GOT3 (cell line): Measurements from ENCODE around the gene FAM163A.
"Not testable (repeated sequence)": the region's sequence is repeated elsewhere in the genome, so short reads cannot be mapped to it uniquely, and the experiment has no call there.

ENCODE experiments used
- DNase-seq: peaks from one replicate; lab custom pipeline; 2025; ENCODE audit warnings: mixed read lengths; lab: John Stamatoyannopoulos, UW

The FAM163A gene

DNA sequence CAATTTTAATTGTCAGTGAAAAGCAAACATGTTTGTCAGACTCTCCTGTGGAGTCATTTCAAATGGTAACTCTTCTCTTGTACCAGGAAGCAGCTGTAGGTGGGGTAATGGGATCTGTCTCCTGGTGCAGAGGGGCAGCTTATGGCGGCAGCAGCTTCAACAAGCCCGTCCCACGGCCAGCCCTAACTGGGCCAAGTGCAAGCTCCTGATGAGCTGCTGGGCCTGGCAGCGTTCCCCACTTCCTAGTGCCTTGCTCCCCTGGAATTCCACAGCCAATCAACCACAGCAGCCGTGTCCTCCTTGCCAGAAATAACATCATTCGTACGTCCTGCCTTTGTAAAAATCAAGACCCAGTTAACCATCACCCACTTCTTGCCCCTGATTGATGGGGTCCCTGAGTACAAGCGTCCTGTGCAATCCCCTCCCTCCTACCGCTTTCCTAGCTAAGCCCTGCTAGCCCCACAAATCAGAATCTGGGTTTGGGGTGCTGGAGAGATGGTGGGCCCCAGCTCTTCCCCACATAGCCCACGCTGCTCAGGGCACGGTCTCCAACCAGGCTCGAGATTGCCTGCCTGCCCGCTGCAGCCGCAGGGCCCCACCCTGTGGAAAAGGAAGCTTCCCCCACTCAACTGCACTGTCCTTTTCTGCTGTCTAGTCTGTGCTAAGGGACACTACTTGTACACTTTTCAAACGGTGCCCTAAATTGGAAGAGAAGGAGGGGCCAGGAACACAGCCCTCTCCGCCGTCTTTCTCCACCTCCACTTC is 73.3 kb downstream of the FAM163A start:
- no peak for DNase-seq

DNA sequence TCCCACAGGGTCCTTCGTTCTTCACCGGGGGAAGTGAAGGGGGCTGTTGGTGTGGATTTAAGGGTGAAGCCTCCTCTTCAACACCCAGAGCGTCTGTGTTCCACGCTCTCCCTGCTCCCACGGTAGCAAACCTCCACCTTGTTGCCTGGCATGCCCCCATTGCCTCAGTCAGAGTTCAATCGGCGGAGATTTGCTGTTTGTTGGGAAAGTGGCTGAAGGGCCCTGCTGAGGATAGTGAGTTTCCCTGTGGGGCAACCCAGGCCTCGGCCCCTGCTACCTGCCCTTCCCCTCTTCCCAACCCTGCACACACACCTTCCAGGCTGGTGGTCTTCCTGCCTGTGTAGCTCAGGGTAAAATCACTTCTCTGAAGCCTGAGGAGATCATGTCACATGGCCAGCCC is 74.0 kb downstream of the FAM163A start:
- DNase-seq, result no peak

DNA sequence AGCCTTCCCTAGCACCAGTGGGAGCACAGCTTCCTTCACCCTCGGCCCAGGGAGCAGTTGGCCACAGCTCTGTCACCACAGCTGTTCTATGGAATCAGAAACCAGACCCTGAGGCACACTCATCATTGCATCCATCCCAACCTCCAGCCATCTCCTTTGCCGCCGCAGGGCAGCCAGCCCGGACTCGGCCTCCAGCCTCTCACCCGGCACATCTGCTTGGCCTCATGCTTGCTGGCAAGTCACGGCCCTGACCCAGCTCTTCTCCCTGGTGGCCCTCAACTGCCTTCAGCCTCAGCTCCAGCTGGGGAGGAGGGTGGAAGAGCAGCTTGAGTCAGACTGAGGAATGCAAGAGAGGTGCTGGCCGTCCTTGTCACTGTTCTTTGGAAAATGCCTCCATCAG is 74.7 kb downstream of the FAM163A start:
- DNase-seq, result peak; percentile 30

DNA sequence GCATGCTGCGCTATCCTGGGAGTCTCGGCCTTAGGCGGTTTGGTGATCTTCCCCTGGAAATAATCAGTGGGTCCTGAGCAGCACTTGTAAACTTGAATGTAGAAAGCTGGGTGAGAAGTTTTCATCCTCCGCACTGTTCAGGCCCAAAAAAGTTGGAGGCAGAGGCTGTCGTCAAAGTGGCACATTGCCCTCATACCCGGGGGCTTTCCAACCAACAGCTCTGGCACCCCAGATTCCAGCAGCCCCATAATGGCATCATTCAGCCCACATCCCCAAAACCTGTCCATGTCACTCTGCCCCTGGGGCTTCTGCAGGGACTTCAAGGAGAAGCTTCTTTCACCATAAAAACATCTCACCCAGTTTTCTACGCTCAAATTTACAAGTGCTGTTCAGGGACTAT is 75.2 kb downstream of the FAM163A start:
- DNase-seq, result no peak

DNA sequence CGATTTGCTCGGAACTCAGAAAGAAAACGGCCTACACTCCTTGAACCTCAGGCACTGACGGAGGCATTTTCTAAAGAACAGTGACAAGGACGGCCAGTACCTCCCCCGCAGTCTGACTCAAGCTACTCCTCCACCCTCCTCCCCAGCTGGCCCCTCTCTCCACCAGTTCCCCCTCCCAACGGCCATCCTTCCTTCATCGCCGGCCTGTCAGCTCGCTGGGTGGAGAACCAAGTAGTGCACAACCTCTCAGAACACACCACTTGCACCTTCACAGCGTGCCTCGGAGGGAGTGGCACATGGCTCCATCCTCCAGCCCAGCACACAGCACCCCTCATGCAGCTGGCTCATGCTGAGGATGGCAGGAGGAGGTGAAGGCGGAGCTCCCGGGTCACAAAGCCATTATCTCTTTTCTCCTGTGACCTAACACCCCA is 75.7 kb downstream of the FAM163A start:
- DNase-seq, result no peak

DNA sequence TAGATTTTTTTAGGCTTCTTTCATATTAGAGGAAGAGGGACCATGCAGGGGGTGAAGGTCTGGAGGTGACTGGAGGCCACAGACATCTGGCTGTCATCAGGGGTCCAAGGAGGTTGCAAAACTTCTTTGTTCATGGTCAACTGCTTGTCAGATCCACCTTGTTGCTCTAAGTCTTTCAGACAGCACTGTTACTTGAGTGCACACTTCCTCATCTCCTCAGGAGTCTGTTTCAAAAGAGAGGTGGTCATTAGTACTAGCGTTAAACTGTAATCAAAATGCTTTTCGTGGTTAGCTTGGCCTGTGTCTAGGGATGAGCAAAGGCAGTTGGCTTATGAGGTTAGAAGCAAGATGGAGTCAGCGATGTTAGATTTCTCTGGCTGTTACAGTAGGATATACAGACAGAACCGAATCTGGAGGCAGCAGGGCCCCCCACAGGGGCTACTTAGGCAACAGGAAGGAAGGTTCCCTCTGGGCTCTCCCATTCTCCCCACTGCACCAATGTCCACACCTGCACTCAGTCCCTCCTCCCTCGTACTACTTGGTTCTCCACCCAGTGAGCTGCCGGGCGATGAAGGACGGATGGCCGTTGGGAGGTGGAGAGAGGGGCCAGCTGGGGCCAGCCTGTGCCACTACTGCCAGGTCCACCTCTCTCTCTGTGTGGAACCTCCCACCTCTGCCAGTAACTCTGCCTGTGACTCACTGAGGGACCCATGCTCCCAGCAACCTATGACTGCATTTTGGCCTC is 77.3 kb downstream of the FAM163A start:
- DNase-seq, result no peak

DNA sequence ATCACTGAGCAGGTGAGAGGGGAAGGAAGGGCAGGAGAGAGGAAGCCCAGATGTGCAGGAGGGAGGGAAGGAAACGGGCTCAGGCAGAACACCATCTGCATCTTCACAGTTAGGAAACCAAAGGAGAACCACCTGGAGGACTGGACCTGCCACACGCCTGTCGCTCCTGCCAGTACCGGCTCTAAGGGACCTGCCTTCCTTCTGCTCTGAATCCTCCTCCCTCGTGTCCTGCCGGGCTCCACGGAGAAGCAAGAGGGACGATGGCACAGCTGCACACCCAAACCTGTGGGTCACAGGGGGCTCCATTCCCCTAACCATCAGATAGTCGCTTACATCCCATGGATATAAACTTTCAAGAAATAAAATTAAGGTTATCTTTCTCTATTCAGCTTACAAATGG is 78.4 kb downstream of the FAM163A start:
- DNase-seq, result no peak

DNA sequence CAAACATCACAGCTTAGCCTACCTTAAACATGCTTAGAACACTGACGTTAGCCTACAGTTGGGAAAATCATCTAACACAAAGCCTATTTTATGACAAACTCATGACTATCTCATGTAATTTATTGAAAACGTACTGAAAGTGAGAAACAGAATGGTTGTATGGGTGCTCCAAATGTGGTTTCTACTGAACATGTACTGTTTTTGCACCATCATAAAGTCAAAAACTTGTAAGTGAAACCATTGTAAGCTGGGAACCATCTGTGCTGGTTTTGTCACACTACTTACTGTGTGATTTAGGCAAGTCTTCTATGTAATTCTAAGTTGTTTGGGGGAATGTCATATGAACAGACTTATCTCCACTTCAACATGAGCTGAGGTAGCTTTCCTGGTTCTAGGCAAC is 79.0 kb downstream of the FAM163A start:
- DNase-seq, result no peak

DNA sequence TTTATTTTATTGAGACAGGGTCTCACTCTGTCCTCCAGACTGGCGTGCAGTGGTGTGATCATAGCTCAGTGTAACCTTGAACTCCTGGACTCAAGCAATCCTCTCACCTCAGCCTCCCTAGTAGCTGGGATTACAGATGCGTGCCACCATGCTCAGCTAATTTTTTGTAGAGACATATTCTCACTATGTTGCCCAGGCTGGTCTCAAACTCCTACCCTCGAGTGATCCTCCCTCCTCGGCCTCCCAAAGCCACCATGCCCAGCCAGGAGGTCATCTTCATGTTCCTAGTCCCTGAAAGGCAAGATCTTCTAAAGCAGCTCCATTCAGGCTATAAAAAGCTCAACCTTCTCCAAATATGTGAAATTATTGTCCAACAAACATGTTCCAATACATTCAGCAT is 80.6 kb downstream of the FAM163A start:
- no peak for DNase-seq

DNA sequence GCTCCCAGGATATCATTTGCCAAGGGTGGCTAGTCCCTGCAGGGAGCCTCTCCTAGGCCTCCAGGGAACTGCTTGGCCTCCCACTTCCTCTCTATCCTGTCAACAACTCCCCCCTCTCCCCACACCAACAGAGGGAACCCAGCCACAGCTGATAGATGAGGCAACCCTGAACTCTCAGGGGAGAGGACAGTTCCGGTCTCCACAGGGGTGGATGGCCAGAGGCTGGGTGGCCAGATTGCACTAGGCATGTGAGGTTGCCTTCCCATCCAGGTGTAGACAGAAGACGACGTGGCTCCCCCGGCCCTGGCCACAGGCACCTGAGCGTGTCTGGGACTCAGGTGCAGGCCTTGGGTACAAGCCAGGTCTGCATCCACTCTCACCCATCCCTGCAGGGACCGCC is 81.2 kb downstream of the FAM163A start:
- no peak for DNase-seq

DNA sequence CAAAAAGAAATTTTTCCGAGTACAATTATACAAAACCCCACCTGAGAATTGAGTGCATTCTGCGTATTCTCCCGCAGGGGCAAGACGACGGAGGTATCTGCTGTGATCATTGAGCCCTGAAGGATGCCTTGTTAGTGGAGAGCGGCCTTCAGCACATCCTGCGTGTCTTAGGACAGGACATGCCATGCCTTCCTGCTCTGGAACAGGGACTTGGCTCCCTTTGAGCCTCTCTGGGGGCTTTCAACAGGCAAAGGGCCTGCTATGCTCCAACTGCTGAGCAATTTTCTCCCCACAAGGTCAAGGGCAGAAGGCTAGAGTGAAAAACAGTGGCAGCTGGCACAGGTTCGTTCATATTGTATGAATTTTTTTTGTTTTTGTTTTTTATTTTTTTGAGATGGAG is 82.1 kb downstream of the FAM163A start:
- no peak for DNase-seq

DNA sequence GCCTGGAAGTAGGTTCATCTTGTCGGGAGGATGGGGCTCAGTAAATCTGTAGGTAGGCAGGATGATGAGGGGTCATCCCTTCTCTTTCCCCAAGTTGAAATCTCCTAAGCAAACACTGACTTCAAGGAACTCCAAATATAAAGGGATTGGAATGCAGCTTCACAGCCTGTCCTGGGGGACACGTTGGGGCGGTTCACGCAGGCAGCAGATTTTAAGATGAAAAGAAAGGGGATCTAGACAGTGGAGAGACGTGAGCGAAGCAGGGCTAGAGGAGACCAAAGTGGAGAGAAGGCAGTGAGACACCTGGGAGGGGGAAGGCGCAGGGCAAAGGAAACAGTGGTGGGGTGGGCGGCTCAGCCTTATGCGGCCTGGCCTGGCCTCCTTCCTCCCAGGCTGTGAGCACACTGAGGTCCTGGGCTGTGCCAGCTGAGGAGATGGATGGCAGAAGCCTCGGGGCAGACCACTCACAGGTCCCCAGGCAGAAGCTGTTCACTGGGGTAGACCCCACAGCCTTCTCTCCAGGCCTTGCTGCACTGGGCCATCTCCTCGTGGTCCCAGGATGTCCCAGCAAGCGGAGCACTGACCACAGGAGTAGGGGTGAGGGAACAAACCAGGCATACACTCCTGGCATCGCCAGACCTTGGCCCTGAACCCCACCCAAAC is 82.8 kb downstream of the FAM163A start:
- DNase-seq, result no peak

DNA sequence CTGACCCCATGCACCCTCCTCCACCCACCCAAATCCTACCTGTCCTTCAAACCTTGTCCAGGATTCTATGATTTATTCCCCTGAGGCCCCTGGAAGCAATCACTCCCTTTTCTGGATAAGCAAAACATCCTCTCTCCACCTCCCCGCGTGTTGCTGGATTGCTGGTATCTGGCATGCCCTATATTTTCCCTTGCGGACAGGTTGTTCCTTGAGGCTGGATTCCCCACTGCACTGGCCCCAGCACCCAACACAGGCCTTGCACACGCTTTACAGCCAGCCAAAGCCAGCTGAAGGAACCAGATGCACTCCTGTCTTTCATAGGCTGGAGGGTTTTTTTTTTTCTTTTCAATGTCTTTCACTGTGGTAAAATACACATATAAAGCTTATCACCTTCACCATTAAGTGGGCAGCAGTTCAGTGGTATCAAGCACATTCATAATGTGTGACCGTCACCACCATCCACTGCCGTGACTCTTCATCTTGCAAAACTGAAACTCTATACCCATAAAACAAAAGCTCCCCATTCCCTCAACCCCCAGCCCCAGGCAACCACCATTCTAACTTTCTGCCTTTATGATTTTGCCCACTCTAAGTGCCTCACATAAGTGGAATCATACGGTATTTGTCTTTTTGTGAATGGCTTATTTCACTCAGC is 83.7 kb downstream of the FAM163A start:
- no peak for DNase-seq

DNA sequence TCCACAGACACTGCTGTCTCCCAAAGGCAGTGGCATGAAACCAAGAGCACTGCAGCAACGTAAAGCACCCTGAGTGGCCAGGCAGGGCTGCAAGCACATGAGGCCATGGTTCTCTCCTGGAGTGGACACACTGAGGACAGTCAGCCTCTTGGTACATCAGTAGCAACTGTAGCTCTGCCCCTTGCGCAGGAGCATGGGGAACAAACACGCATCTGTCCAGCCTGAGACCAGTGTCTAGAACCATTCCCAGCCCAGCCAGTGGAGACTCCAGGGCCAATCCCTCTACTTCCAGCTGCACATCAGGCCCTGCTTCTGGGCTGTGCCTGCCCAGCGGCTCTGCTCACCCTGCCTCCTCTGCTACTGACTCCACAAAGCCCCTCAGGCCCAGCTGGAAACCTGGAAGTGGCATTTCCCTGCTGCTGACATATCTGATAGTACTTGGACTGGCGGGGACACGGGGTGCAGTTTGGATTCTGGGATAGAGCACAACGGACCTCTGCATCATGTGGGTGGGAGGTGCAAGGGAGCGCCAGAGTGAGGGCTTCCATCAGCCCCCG is 85.5 kb downstream of the FAM163A start:
- DNase-seq, result no peak

DNA sequence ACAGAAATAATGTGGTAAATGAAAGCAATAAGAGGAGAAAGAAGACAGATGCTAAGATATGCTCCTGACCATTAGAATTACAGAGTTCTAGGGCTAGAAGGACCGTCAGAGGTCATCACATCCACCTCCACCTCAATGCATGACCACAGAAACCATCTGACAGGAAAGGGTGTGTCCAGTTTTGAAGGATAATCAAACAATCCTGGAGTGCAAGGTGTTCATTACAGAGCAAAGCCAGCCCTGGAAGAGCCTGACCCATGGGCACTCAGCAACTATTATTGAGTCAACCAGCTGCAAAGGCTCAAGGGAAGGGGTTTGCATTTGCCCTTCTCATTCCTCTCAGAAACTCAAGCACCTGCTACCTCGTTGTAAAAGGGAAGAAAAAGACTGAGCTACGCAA is 88.1 kb downstream of the FAM163A start:
- no peak for DNase-seq

DNA sequence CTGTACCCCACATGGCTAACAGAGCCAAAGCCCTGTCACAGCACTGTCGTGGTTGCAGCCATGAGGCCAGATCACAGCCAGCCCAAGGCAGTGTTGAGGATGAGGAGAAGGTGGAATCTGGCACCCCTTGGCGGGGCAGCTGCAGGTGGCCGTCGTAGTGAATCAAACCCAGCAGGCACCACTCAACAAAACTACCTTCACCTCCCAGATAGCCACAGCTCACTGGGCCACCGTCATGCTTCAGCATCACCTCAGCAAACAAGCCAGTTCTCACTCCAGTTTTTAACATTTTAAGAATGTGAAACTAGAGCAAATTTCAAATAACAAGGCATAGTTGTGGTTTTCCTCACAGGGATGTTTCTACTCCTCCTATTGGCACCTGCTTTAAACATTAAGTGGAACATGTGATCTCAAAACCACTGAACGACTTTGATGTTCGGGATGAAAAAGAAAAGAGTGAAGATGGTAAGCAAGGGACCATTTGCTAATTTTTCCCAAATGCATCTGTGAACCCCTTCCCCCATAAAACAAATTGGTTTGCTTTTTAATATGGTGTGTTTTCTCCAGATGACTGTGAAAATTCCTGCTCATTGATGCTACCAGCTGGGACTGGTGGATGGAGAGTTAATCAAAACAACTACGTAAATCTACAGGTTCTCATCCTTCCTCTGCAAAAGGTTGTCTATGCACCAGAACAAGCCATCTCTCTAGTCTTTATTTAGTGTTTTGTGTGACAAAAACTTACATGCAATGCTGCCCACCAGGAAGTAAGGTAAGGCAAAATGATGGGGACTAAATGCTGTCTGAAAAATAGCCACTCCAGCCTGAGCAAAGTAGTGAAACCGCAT is 89.0 kb downstream of the FAM163A start:
- DNase-seq, result no peak

DNA sequence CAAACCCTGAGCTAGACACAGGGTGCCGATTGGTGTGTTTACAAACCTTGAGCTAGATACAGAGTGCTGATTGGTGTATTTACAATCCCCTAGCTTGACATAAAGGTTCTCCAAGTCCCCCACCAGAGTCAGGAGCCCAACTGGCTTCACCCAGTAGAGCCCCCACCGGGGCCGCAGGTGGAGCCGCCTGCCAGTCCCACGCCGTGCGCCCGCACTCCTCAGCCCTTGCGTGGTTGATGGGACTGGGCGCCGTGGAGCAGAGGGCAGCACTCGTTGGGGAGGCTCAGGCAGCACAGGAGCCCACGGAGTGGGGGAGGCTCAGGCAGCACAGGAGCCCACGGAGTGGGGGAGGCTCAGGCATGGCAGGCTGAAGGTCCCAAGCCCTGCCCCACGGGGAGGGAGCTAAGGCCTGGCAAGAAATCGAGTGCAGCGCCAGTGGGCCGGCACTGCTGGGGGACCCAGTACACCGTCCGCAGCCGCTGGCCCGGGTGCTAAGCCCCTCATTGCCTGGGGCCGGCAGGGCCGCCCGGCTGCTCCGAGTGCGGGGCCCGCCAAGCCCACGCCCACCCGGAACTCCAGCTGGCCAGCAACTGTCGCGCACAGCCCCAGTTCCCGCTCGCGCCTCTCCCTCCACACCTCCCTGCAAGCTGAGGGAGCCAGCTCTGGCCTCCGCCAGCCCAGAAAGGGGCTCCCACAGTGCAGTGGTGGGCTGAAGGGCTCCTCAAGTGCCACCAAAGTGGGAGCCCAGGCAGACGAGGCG is 93.8 kb downstream of the FAM163A start:
- DNase-seq, result not testable (repeated sequence)

DNA sequence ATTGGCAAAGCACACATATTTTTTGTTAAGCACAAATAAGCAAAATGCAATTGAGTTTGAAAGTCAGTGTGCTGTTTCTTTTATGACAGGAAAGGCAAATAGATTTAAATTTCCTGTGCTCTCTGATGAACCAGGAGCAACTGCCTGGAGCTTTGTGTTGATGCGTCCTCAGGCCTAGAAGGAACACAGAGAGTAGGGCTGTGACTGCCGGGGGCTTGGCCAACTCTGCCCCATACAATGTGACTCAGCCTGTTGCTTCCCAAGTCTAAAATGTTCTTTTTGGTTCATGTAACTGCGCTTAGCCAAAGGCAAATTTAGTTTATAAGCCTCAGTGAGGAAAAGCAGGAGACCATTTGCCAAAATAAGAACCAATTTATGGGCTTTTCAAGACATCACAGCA is 97.0 kb downstream of the FAM163A start:
- no peak for DNase-seq

DNA sequence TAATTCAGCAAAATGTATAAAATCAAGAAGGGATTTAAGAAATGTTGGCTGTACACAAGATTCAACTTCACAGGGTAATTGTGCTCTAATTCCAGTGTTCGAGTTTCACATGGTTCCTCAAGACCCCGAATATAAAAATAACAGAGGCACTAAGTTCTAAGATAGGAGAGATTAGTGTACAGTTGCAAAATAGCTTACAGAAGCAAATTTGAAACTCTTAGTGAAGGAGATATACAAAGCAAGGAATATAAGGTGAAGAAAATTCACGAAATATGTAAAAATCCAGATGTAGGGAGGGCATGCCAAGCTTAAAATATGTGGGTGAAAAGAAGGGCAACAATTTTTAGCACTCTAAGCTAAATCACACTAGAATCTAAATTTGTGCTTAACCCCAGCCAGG is 105.1 kb downstream of the FAM163A start:
- no peak for DNase-seq

DNA sequence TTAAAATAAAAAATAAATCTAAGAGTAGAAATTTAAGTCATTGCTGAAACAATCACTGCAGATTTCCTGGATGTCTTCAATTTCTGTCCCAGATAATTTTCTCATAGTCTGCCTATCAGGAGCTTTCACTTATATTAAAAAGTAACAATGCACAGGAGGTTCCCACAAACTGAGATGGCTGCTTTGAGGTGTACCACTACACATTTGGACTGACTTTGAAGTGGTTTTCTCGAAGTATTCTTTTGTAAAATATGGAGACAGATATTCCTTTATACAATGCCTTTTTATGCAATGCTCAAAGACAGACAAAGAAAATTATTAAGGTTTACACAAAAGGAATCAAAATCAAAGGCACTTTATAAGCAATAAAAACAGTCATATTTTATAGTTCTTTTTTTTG is 110.0 kb downstream of the FAM163A start:
- no peak for DNase-seq

DNA sequence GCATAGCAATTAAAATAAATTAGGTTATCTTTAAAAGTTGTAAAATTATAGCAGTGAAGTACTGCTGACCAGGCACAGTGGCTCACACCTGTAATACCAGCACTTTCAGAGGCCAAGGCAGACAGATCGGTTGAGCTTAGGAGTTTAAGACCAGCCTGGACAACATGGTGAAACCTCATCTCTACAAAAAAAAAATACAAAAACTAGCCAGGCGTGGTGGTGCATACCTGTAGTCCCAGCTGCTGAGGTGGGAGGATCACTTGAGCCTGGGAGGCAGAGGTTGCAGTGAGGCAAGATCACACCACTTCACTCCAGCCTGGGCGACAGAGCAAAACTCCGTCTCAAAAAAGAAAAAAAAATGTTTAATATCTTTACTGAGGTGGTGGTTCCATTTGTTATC is 112.7 kb downstream of the FAM163A start:
- not testable (repeated sequence) for DNase-seq
